Tibial nerve (tissue), 4 donors: ENCODE measurements around the gene H2AZ2. TPM values are rescaled to one million over a fixed set of nuclear protein-coding genes. Genes with fewer than 3 reads are reported as not detected.

Experiments used
- DNase-seq, 2 donors: peaks; one replicate each; pipeline ENCODE4 v3.0.0-alpha.2; 2019; ENCODE audit warnings: low spot score in 2 of 2
- H3K27ac ChIP-seq, 4 donors: fragments of 200-600 bp; sonication (generic) in 3 of 4; one replicate each; pipeline ENCODE4 v1.5.1; 2017 to 2019; ENCODE audit warnings: mild to moderate bottlenecking in 1 of 4
- H3K27me3 ChIP-seq, 2 donors: fragments of 200-600 bp; sonication (generic) in 1 of 2; one replicate each; pipeline versions ENCODE4 v1.5.1 to v1.6.0; 2017 to 2019
- H3K36me3 ChIP-seq, 3 donors: fragments of 200-600 bp; sonication (generic); one replicate each; pipeline ENCODE4 v1.5.1; 2018 to 2019
- H3K4me1 ChIP-seq, 4 donors: fragments of 200-600 bp; sonication (generic) in 3 of 4; one replicate each; pipeline ENCODE4 v1.5.1; 2017 to 2019
- H3K4me3 ChIP-seq, 4 donors: fragments of 200-600 bp; sonication (generic) in 3 of 4; one replicate each; pipeline ENCODE4 v1.5.1; 2017 to 2019; ENCODE audit warnings: mild to moderate bottlenecking in 1 of 4, moderate library complexity in 1 of 4
- H3K9me3 ChIP-seq, 4 donors: fragments of 200-600 bp; sonication (generic) in 3 of 4; one replicate each; pipeline ENCODE4 v1.5.1; 2017 to 2019
- CTCF ChIP-seq, 5 experiments: fragments of 200-600 bp in 3 of 5; fragments of 450-650 bp in 2 of 5; sonication (generic) in 3 of 5; IDR thresholded peaks; one replicate each; pipeline ENCODE4 v1.5.1; 2016 to 2019; ENCODE audit warnings: antibody characterized with exemption in 5 of 5, mild to moderate bottlenecking in 3 of 5, moderate library complexity in 2 of 5
- EP300 ChIP-seq, 2 donors: sonication (generic); formaldehyde crosslinking; IDR thresholded peaks; one replicate each; pipeline ENCODE4 v1.6.1; 2017; ENCODE audit warnings: antibody characterized with exemption in 2 of 2, mild to moderate bottlenecking in 1 of 2
- POLR2A ChIP-seq, 2 donors: fragments of 450-650 bp; IDR thresholded peaks; one replicate each; pipeline ENCODE4 v1.6.1; 2017; ENCODE audit warnings: antibody characterized with exemption in 2 of 2, mild to moderate bottlenecking in 2 of 2, moderate library complexity in 2 of 2
- WGBS, 2 donors: methylation state at CpG; one replicate each; pipeline ENCODE4 v1.1.5; 2018; 5-methylcytosine and 5-hydroxymethylcytosine counted together
- total RNA-seq, 4 donors: library from RNA; depleted of rRNA; stranded (reverse); fragments of >200 nt; gene quantifications; one replicate each; pipeline ENCODE4 v1.1.0, GENCODE V29; 2016

H2AZ2 gene
- total RNA-seq, 4 donors from 2014 or later = 97.5 to 136 (median 126) TPM

- Histone ChIP-seq H3K36me3 (peaks cover 0 to 7% (median 0%) of the 10 kb centered on the region in 3 donors), H3K4me3 (peak overlapping the region; percentile 77 to 93 (median 90)), H3K9me3 (no peaks in the 10 kb centered on the region), H3K27ac (peak overlapping the region; percentile 92 to 96 (median 94)), H3K4me1 (peaks cover 3 to 57% (median 47%) of the 10 kb centered on the region in 4 donors), H3K27me3 (no peaks in the 10 kb centered on the region)
- TF ChIP-seq CTCF (IDR thresholded peaks at IDR 0.05) (no peak), EP300 (IDR thresholded peaks at IDR 0.05) (peak in 1 of 2 donors; percentile 17), POLR2A (IDR thresholded peaks at IDR 0.05) (no peak)
- peak in 1 of 2 donors; percentile 14 for DNase-seq
- 0 to 1% methylated on average over 23 to 42 of the region's 107 CpGs for WGBS, 2 donors
Observed at GRCh38 chr7:44884621-44885393, 36.9 kb upstream of the H2AZ2 start.

GRCh38 chr7:44883961-44884620, 36.2 kb upstream of the H2AZ2 start:
- H3K27me3 ChIP-seq = no peaks in the 10 kb centered on the region
- peak overlapping the region; percentile 77 to 93 (median 90) for H3K4me3 ChIP-seq
- WGBS, 2 donors = 18 to 20% methylated on average over 20 to 24 of the region's 24 CpGs
- no peaks in the 10 kb centered on the region for H3K9me3 ChIP-seq
- TF ChIP-seq CTCF (IDR thresholded peaks at IDR 0.05) = no peak
- no peak for TF ChIP-seq POLR2A (IDR thresholded peaks at IDR 0.05)
- no peak for TF ChIP-seq EP300 (IDR thresholded peaks at IDR 0.05)
- peaks cover 0 to 14% (median 0%) of the 10 kb centered on the region in 3 donors for H3K36me3 ChIP-seq
- peak overlapping the region; percentile 92 to 96 (median 94) for H3K27ac ChIP-seq
- peaks cover 3 to 64% (median 54%) of the 10 kb centered on the region in 4 donors for H3K4me1 ChIP-seq
- DNase-seq = no peak

GRCh38 chr7:44882899-44883298, 35.0 kb upstream of the H2AZ2 start:
- peak overlapping the region in 1 of 4 donors; percentile 77 for H3K4me3 ChIP-seq

GRCh38 chr7:44881610-44882009, 33.7 kb upstream of the H2AZ2 start:
- H3K36me3 ChIP-seq = peaks cover 0 to 25% (median 0%) of the 10 kb centered on the region in 3 donors
- peak overlapping the region in 2 of 4 donors; percentile 18 to 77 for H3K4me3 ChIP-seq
- H3K27ac ChIP-seq = no peak overlapping the region
- DNase-seq = no peak
- H3K27me3 ChIP-seq = no peaks in the 10 kb centered on the region
- no peak for TF ChIP-seq POLR2A (IDR thresholded peaks at IDR 0.05)
- no peak for TF ChIP-seq EP300 (IDR thresholded peaks at IDR 0.05)
- no peak for TF ChIP-seq CTCF (IDR thresholded peaks at IDR 0.05)
- H3K4me1 ChIP-seq = peaks cover 3 to 81% (median 55%) of the 10 kb centered on the region in 4 donors
- no peaks in the 10 kb centered on the region for H3K9me3 ChIP-seq

More at GRCh38 chr7:44882899-44883298, 35.0 kb upstream of the H2AZ2 start:
- Histone ChIP-seq H3K27me3 (no peaks in the 10 kb centered on the region), H3K9me3 (no peaks in the 10 kb centered on the region), H3K4me1 (peaks cover 3 to 75% (median 55%) of the 10 kb centered on the region in 4 donors), H3K36me3 (peaks cover 0 to 19% (median 0%) of the 10 kb centered on the region in 3 donors), H3K27ac (no peak overlapping the region)
- WGBS, 2 donors = 53% methylated on average over 3 of the region's 3 CpGs
- no peak for DNase-seq
- no peak for TF ChIP-seq EP300 (IDR thresholded peaks at IDR 0.05)

- Histone ChIP-seq H3K36me3 (peaks cover 0 to 25% (median 0%) of the 10 kb centered on the region in 3 donors), H3K27ac (no peak overlapping the region), H3K4me3 (peak overlapping the region in 1 of 4 donors; percentile 77), H3K9me3 (no peaks in the 10 kb centered on the region), H3K27me3 (no peaks in the 10 kb centered on the region), H3K4me1 (peaks cover 3 to 80% (median 52%) of the 10 kb centered on the region in 4 donors)
- 18 to 19% methylated on average over 1 of the region's 1 CpG for WGBS, 2 donors
- DNase-seq = no peak
- no peak for TF ChIP-seq POLR2A (IDR thresholded peaks at IDR 0.05)
- no peak for TF ChIP-seq EP300 (IDR thresholded peaks at IDR 0.05)
- no peak for TF ChIP-seq CTCF (IDR thresholded peaks at IDR 0.05)
Observed at GRCh38 chr7:44881066-44881600, 33.2 kb upstream of the H2AZ2 start.
